Trophoblast cell (in vitro differentiated cells and primary cell): Measurements from ENCODE around the gene TMEM141.

ENCODE experiments used
- DNase-seq, 2 donors: peaks; one replicate each; pipeline ENCODE4 v3.0.0-alpha.2; 2016
- H2AFZ ChIP-seq: 2 replicates; pipeline ENCODE4 v1.6.1; 2013; ENCODE audit warnings: low read length, moderate library complexity, mild to moderate bottlenecking; ENCODE audit not compliant: insufficient read depth, poor library complexity
- H2AK5ac ChIP-seq: 2 replicates; pipeline ENCODE4 v1.6.1; 2013; ENCODE audit warnings: mild to moderate bottlenecking, low read length
- H2BK120ac ChIP-seq: 2 replicates; pipeline ENCODE4 v1.6.1; 2013; ENCODE audit warnings: low read length, mild to moderate bottlenecking, moderate library complexity; ENCODE audit not compliant: insufficient read depth, poor library complexity
- H2BK12ac ChIP-seq: 2 replicates; pipeline ENCODE4 v1.6.1; 2013; ENCODE audit warnings: mild to moderate bottlenecking, low read length, moderate library complexity
- H2BK5ac ChIP-seq: 2 replicates; pipeline ENCODE4 v1.6.1; 2013; ENCODE audit warnings: low read length, low read depth, moderate library complexity, mild to moderate bottlenecking; ENCODE audit not compliant: poor library complexity
- H3K14ac ChIP-seq: 2 replicates; pipeline ENCODE4 v1.6.1; 2013; ENCODE audit warnings: mild to moderate bottlenecking, low read length
- H3K18ac ChIP-seq: 2 replicates; pipeline ENCODE4 v1.6.1; 2013; ENCODE audit warnings: mild to moderate bottlenecking, low read length
- H3K23ac ChIP-seq: 2 replicates; pipeline ENCODE4 v1.6.1; 2013; ENCODE audit warnings: low read length
- H3K27ac ChIP-seq: 2 replicates; pipeline ENCODE4 v1.5.1; 2013; ENCODE audit warnings: low read depth, mild to moderate bottlenecking, inconsistent platforms, low read length, moderate library complexity
- H3K27me3 ChIP-seq: 2 replicates; pipeline ENCODE4 v1.6.1; 2013; ENCODE audit warnings: inconsistent platforms, mild to moderate bottlenecking, low read length, moderate library complexity; ENCODE audit not compliant: insufficient read depth
- H3K36me3 ChIP-seq, 2 experiments: 1 replicate in 1 of 2; 2 replicates in 1 of 2; pipeline ENCODE4 v1.6.1; 2013; ENCODE audit warnings: low read length in 2 of 2, mild to moderate bottlenecking in 2 of 2, moderate library complexity in 1 of 2; ENCODE audit not compliant: insufficient read depth in 2 of 2, control insufficient read depth in 1 of 2
- H3K4ac ChIP-seq: 2 replicates; pipeline ENCODE4 v1.6.1; 2013; ENCODE audit warnings: low read depth, mild to moderate bottlenecking, low read length, moderate library complexity
- H3K4me1 ChIP-seq, 2 experiments: 1 replicate in 1 of 2; 2 replicates in 1 of 2; pipeline ENCODE4 v1.6.1; 2013; ENCODE audit warnings: low read length in 2 of 2, mild to moderate bottlenecking in 2 of 2, moderate library complexity in 1 of 2; ENCODE audit not compliant: insufficient read depth in 2 of 2, control insufficient read depth in 1 of 2
- H3K4me2 ChIP-seq: 2 replicates; pipeline ENCODE4 v1.6.1; 2013; ENCODE audit warnings: inconsistent platforms, mild to moderate bottlenecking, low read length, moderate library complexity
- H3K4me3 ChIP-seq: 2 replicates; pipeline ENCODE4 v1.5.1; 2013; ENCODE audit warnings: mild to moderate bottlenecking, low read depth, low read length, inconsistent platforms
- H3K79me1 ChIP-seq: one replicate; pipeline ENCODE4 v1.6.1; 2013; ENCODE audit warnings: low read length
- H3K79me2 ChIP-seq: 2 replicates; pipeline ENCODE4 v1.6.1; 2013; ENCODE audit warnings: low read length, mild to moderate bottlenecking; ENCODE audit not compliant: control insufficient read depth, insufficient read depth, poor library complexity
- H3K9ac ChIP-seq: 2 replicates; pipeline ENCODE4 v1.6.1; 2013; ENCODE audit warnings: mild to moderate bottlenecking, low read length
- H3K9me3 ChIP-seq: 2 replicates; pipeline ENCODE4 v1.6.1; 2013; ENCODE audit warnings: low read depth, mild to moderate bottlenecking, control low read depth, inconsistent platforms, low read length; ENCODE audit not compliant: insufficient read depth
- H4K12ac ChIP-seq: 2 replicates; pipeline ENCODE4 v1.6.1; 2013; ENCODE audit warnings: low read depth, mild to moderate bottlenecking, low read length, moderate library complexity
- H4K8ac ChIP-seq: 2 replicates; pipeline ENCODE4 v1.6.1; 2013; ENCODE audit warnings: low read depth, mild to moderate bottlenecking, low read length, moderate library complexity
- H4K91ac ChIP-seq: one replicate; pipeline ENCODE4 v1.6.1; 2013; ENCODE audit warnings: low read depth, mild to moderate bottlenecking, low read length, moderate library complexity
- WGBS: extraction: QIAGEN DNeasy Blood & Tissue Kit; methylation state at CpG from one replicate; pipeline ENCODE4 v1.1.7; 2013; ENCODE audit warnings: missing lambda C conversion rate; ENCODE audit not compliant: insufficient read length, insufficient coverage; ENCODE audit errors: extremely low coverage; 5-methylcytosine and 5-hydroxymethylcytosine counted together

TMEM141 gene

GRCh38 chr9:136744773-136745172, 46.4 kb upstream of the TMEM141 start:
- Histone ChIP-seq H2BK5ac (no peak overlapping the region), H3K27ac (no peak overlapping the region), H4K91ac (no peak overlapping the region), H3K18ac (no peak overlapping the region), H3K36me3 (no peaks in the 10 kb centered on the region), H3K79me1 (no peaks in the 10 kb centered on the region), H3K4me1 (no peaks in the 10 kb centered on the region), H2BK12ac (no peak overlapping the region), H4K12ac (no peak overlapping the region), H3K14ac (no peak overlapping the region), H2AK5ac (no peak overlapping the region), H3K27me3 (no peaks in the 10 kb centered on the region), H2BK120ac (no peak overlapping the region), H3K4me2 (no peak overlapping the region), H3K9me3 (no peaks in the 10 kb centered on the region), H3K4ac (no peak overlapping the region), H3K9ac (no peak overlapping the region), H3K79me2 (no peaks in the 10 kb centered on the region), H3K23ac (no peak overlapping the region), H2AFZ (no peak overlapping the region), H3K4me3 (no peak overlapping the region), H4K8ac (no peak overlapping the region)
- DNase-seq = no peak
- WGBS = no CpG with 5 or more reads among the region's 18 CpGs

GRCh38 chr9:136745389-136746154, 45.6 kb upstream of the TMEM141 start:
- Histone ChIP-seq H3K4me2 (no peak overlapping the region), H2BK120ac (no peak overlapping the region), H3K27me3 (no peaks in the 10 kb centered on the region), H2AK5ac (no peak overlapping the region), H3K79me2 (no peaks in the 10 kb centered on the region), H2BK5ac (no peak overlapping the region), H4K8ac (no peak overlapping the region), H3K27ac (no peak overlapping the region), H2AFZ (no peak overlapping the region), H2BK12ac (no peak overlapping the region), H3K14ac (no peak overlapping the region), H3K9me3 (no peaks in the 10 kb centered on the region), H3K9ac (no peak overlapping the region), H3K4ac (no peak overlapping the region), H3K4me1 (no peaks in the 10 kb centered on the region), H4K91ac (no peak overlapping the region), H4K12ac (no peak overlapping the region), H3K4me3 (no peak overlapping the region), H3K23ac (no peak overlapping the region), H3K18ac (no peak overlapping the region), H3K36me3 (no peaks in the 10 kb centered on the region), H3K79me1 (no peaks in the 10 kb centered on the region)
- WGBS = no CpG with 5 or more reads among the region's 23 CpGs
- DNase-seq = no peak

- Histone ChIP-seq H3K4me3 (no peak overlapping the region), H3K18ac (no peak overlapping the region), H3K4me1 (no peaks in the 10 kb centered on the region), H3K27ac (no peak overlapping the region), H2AK5ac (no peak overlapping the region), H3K14ac (no peak overlapping the region), H4K12ac (no peak overlapping the region), H2BK5ac (no peak overlapping the region), H3K23ac (no peak overlapping the region), H3K79me2 (no peaks in the 10 kb centered on the region), H4K91ac (no peak overlapping the region), H4K8ac (no peak overlapping the region), H3K79me1 (no peaks in the 10 kb centered on the region), H3K4me2 (no peak overlapping the region), H2BK12ac (no peak overlapping the region), H3K9ac (no peak overlapping the region), H3K27me3 (no peaks in the 10 kb centered on the region), H3K9me3 (no peaks in the 10 kb centered on the region), H3K4ac (no peak overlapping the region), H2AFZ (no peak overlapping the region), H2BK120ac (no peak overlapping the region), H3K36me3 (no peaks in the 10 kb centered on the region)
- no peak for DNase-seq
- no CpG with 5 or more reads among the region's 22 CpGs for WGBS
Observed at GRCh38 chr9:136746155-136746490, 45.0 kb upstream of the TMEM141 start.

- DNase-seq = no peak
- Histone ChIP-seq H2AFZ (no peak overlapping the region), H3K36me3 (no peaks in the 10 kb centered on the region), H3K4ac (no peak overlapping the region), H3K27me3 (no peaks in the 10 kb centered on the region), H3K23ac (no peak overlapping the region), H3K79me2 (no peaks in the 10 kb centered on the region), H3K9me3 (no peaks in the 10 kb centered on the region), H4K12ac (no peak overlapping the region), H4K8ac (no peak overlapping the region), H3K79me1 (no peaks in the 10 kb centered on the region), H3K4me2 (no peak overlapping the region), H3K4me3 (no peak overlapping the region), H4K91ac (no peak overlapping the region), H3K14ac (no peak overlapping the region), H2BK5ac (no peak overlapping the region), H2BK12ac (no peak overlapping the region), H2BK120ac (no peak overlapping the region), H2AK5ac (no peak overlapping the region), H3K18ac (no peak overlapping the region), H3K9ac (no peak overlapping the region), H3K4me1 (no peaks in the 10 kb centered on the region), H3K27ac (no peak overlapping the region)
- WGBS = no CpG with 5 or more reads among the region's 18 CpGs
Observed at GRCh38 chr9:136746621-136747020, 44.5 kb upstream of the TMEM141 start.
